ENCODE data around the gene RDH11. TPM values are rescaled to one million over a fixed set of nuclear protein-coding genes. Genes with fewer than 3 reads are reported as not detected.

RDH11 gene
- total RNA-seq, 1 donor from 2014 or later = 54.1 TPM

- Mint-ChIP-seq H3K4me1 (ENCODE audit: unreplicated experiment) (peaks cover 9% of the 10 kb centered on the region), H3K9me3 (ENCODE audit: unreplicated experiment) (no peaks in the 10 kb centered on the region), H3K27me3 (ENCODE audit: unreplicated experiment) (no peaks in the 10 kb centered on the region), H3K36me3 (ENCODE audit: unreplicated experiment) (peaks cover 40% of the 10 kb centered on the region), H3K27ac (ENCODE audit: unreplicated experiment) (no peak overlapping the region), H3K4me3 (ENCODE audit: unreplicated experiment) (no peak overlapping the region)
- TF ChIP-seq, protein P1, sequence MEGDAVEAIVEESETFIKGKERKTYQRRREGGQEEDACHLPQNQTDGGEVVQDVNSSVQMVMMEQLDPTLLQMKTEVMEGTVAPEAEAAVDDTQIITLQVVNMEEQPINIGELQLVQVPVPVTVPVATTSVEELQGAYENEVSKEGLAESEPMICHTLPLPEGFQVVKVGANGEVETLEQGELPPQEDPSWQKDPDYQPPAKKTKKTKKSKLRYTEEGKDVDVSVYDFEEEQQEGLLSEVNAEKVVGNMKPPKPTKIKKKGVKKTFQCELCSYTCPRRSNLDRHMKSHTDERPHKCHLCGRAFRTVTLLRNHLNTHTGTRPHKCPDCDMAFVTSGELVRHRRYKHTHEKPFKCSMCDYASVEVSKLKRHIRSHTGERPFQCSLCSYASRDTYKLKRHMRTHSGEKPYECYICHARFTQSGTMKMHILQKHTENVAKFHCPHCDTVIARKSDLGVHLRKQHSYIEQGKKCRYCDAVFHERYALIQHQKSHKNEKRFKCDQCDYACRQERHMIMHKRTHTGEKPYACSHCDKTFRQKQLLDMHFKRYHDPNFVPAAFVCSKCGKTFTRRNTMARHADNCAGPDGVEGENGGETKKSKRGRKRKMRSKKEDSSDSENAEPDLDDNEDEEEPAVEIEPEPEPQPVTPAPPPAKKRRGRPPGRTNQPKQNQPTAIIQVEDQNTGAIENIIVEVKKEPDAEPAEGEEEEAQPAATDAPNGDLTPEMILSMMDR (IDR thresholded peaks at IDR 0.05) = no peak
- DNase-seq (ENCODE audit: extremely low spot score, unreplicated experiment) = no peak
Measured at GRCh38 chr14:67679006-67679405, 16.6 kb downstream of the RDH11 start.

DNA sequence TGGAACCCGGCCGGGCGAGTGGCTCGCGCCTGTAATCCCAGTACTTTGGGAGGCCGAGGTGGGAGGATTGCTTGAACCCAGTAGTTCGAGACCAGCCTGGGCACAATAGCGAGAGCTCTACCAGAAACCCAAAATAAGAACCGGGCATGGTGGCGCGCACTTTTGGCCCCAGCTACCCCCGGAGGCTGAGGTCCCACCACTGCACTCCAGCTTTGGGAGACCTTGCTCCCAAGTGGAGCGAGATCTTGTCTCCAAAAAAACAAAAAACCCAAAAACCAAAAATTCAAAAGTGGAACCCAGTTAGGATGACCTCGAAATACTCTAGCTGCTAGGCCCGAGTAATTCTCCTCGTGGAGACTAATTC is 20.4 kb downstream of the RDH11 start:
- TF ChIP-seq, protein P1 (IDR thresholded peaks at IDR 0.05) = no peak
- Mint-ChIP-seq H3K4me3 (ENCODE audit: unreplicated experiment) (peak overlapping the region; percentile 96), H3K36me3 (ENCODE audit: unreplicated experiment) (peaks cover 19% of the 10 kb centered on the region), H3K27me3 (ENCODE audit: unreplicated experiment) (no peaks in the 10 kb centered on the region), H3K4me1 (ENCODE audit: unreplicated experiment) (peaks cover 23% of the 10 kb centered on the region), H3K9me3 (ENCODE audit: unreplicated experiment) (no peaks in the 10 kb centered on the region), H3K27ac (ENCODE audit: unreplicated experiment) (peak overlapping the region; percentile 97)
- DNase-seq (ENCODE audit: extremely low spot score, unreplicated experiment) = no peak

DNA sequence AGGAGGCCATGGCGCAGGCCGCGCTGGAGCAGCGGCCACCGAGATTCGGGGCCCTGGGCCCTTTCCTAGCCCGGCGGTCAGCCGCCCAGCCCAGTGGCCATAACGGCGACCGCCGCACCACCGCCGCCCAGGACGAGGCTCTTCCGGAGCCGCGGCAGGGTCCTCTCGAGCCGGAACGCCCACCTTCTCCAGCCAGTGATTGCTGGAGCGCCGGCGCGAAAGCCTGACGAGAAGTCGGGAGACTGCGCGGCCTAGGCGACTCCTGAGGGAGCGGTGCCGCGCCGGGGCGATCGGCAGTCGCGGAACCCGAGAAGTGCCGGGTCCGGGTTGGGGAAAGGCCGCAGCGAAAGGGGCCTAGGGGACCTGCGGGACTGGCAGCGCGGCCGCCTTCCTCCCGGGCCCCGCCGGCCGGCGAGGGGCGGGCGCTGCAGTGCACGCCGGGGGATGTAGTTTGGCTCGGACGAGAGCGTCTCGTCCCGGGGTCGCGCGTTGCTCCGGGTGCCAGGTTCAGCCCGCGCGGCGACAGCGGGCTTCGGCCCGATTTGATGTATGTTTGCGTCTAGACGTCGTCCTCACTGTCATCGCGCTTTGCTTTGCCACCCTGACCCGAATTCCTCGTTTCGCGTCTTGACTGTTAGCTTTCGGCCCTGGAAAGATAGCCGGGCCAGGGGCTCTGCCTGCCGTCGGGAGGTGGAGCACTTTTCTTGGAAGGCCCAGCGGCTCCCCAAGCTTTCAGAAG is 20.9 kb downstream of the RDH11 start, which contains the start of gene VTI1B:
TSS of gene VTI1B (minus strand) at position 153 of the 739 bp plus-strand sequence. CDS start at position 10, 143 bp downstream.
- DNase-seq (ENCODE audit: extremely low spot score, unreplicated experiment) = peak; percentile 92
- peak within 1 kb of the TSS; percentile 97 for H3K27ac Mint-ChIP-seq (ENCODE audit: unreplicated experiment)
- TF ChIP-seq, protein P1 (IDR thresholded peaks at IDR 0.05) = peak; percentile 38
- H3K4me1 Mint-ChIP-seq (ENCODE audit: unreplicated experiment) = peaks cover 23% of the 10 kb centered on the region
- H3K36me3 Mint-ChIP-seq (ENCODE audit: unreplicated experiment) = peaks cover 17% of the 10 kb centered on the region
- peak within 1 kb of the TSS; percentile 96 for H3K4me3 Mint-ChIP-seq (ENCODE audit: unreplicated experiment)
- no peaks in the 10 kb centered on the region for H3K27me3 Mint-ChIP-seq (ENCODE audit: unreplicated experiment)
- H3K9me3 Mint-ChIP-seq (ENCODE audit: unreplicated experiment) = no peaks in the 10 kb centered on the region

GRCh38 chr14:67674139-67674479 is 21.5 kb downstream of the RDH11 start:
- no peaks in the 10 kb centered on the region for H3K27me3 Mint-ChIP-seq (ENCODE audit: unreplicated experiment)
- DNase-seq (ENCODE audit: extremely low spot score, unreplicated experiment) = peak; percentile 88
- TF ChIP-seq, protein P1 (IDR thresholded peaks at IDR 0.05) = peak; percentile 43

DNA sequence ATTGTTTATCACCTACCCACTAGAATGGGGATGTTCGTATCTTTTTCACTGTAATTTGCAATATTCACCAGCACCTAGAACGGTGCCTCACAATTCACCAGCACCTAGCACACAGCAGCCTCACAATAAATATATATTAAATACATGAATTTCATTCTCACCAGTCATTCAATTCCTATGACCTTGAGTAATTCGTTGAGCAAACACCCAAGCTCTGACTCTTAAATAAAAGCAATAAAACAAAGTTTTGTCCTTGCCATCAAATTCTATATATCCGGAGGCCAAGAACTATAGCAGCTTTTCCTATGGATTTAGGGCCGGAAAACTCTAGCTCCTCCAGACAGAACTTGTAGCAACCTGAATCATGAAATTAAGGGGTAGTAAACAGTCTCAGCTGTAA is 22.1 kb downstream of the RDH11 start:
- TF ChIP-seq, protein P1 (IDR thresholded peaks at IDR 0.05) = no peak
- H3K4me1 Mint-ChIP-seq (ENCODE audit: unreplicated experiment) = peaks cover 23% of the 10 kb centered on the region
- H3K27ac Mint-ChIP-seq (ENCODE audit: unreplicated experiment) = peak overlapping the region; percentile 87
- DNase-seq (ENCODE audit: extremely low spot score, unreplicated experiment) = no peak
- peak overlapping the region; percentile 96 for H3K4me3 Mint-ChIP-seq (ENCODE audit: unreplicated experiment)
- no peaks in the 10 kb centered on the region for H3K9me3 Mint-ChIP-seq (ENCODE audit: unreplicated experiment)
- peaks cover 18% of the 10 kb centered on the region for H3K36me3 Mint-ChIP-seq (ENCODE audit: unreplicated experiment)
- H3K27me3 Mint-ChIP-seq (ENCODE audit: unreplicated experiment) = no peaks in the 10 kb centered on the region

More at GRCh38 chr14:67674139-67674479, 21.5 kb downstream of the RDH11 start:
- no peaks in the 10 kb centered on the region for H3K9me3 Mint-ChIP-seq (ENCODE audit: unreplicated experiment)
- peak overlapping the region; percentile 96 for H3K4me3 Mint-ChIP-seq (ENCODE audit: unreplicated experiment)
- peaks cover 18% of the 10 kb centered on the region for H3K36me3 Mint-ChIP-seq (ENCODE audit: unreplicated experiment)
- peak overlapping the region; percentile 87 for H3K27ac Mint-ChIP-seq (ENCODE audit: unreplicated experiment)
- peaks cover 23% of the 10 kb centered on the region for H3K4me1 Mint-ChIP-seq (ENCODE audit: unreplicated experiment)

Data from osteocyte (in vitro differentiated cells).